HCT116 (cell line): ENCODE results near the gene ADARB2. TPM values are rescaled to one million over a fixed set of nuclear protein-coding genes. Genes with fewer than 3 reads are reported as not detected.
"Not testable (repeated sequence)": the region's sequence is repeated elsewhere in the genome, so short reads cannot be mapped to it uniquely, and the experiment has no call there.

Source experiments
- ATAC-seq: fragments of 200-7000 bp; cut with Tn5 transposase; 2 replicates; pipeline ENCODE4 v1.9.1; 2020; ENCODE audit warnings: mild to moderate bottlenecking, moderate library complexity
- BruUV-seq: library from RNA; stranded (reverse); fragments of 400-500 nt; replicated peaks from 2 replicates; lab custom pipeline; 2021; lab: Mats Ljungman, UMichigan
- CTCF ChIA-PET: fragments of 300-600 bp; sonication (Branson Sonifier 250); formaldehyde crosslinking; loops from one replicate; lab custom pipeline; 2021; ENCODE audit warnings: antibody characterized with exemption; lab: Charles Lee
- POLR2A ChIA-PET: fragments of 300-600, 350-600 bp; sonication (Branson Sonifier 250); formaldehyde crosslinking; loops from one replicate; lab custom pipeline; 2021; ENCODE audit warnings: antibody characterized with exemption; lab: Charles Lee
- RAD21 ChIA-PET, 2 experiments: fragments of 300-600 bp; sonication (Branson Sonifier 250); formaldehyde crosslinking; loops; one replicate each; lab custom pipeline; 2023; ENCODE audit warnings: low total read pairs in 2 of 2; ENCODE audit not compliant: uncharacterized antibody in 2 of 2, unreplicated experiment in 2 of 2, low non-redundant PET in 1 of 2; lab: Charles Lee
- DNase-seq: peaks from one replicate; pipeline ENCODE4 v3.0.0-alpha.2; 2010; ENCODE audit warnings: low read depth, low spot score
- H2AFZ ChIP-seq: fragments of 200-600 bp; shearing (Covaris generic), sonication (generic); 2 replicates; pipeline ENCODE4 v1.6.1; 2017; ENCODE audit warnings: low read depth, mixed run types, mixed read lengths, antibody characterized with exemption, low read length; ENCODE audit not compliant: poor library complexity, severe bottlenecking
- H3K27ac ChIP-seq: 2 replicates; pipeline ENCODE4 v1.5.1; 2012; ENCODE audit warnings: low read depth, low read length
- H3K27me3 ChIP-seq: fragments of 200-600 bp; sonication (generic); 2 replicates; pipeline ENCODE4 v1.6.1; 2016; ENCODE audit warnings: mixed run types, low read length, mixed read lengths; ENCODE audit not compliant: insufficient read depth
- H3K36me3 ChIP-seq, 2 experiments: fragments of 200-500 bp in 1 of 2; fragments of 200-600 bp in 1 of 2; sonication (Bioruptor generic) in 1 of 2; sonication (generic) in 1 of 2; 2 replicates each; pipeline versions ENCODE4 v1.5.1 to v1.6.1; 2014 to 2016; ENCODE audit warnings: low read length in 2 of 2, inconsistent platforms in 1 of 2, mixed read lengths in 1 of 2, mixed run types in 1 of 2; ENCODE audit not compliant: insufficient read depth in 2 of 2, control insufficient read depth in 1 of 2
- H3K4me1 ChIP-seq, 2 experiments: fragments of 200-600 bp in 1 of 2; sonication (generic) in 1 of 2; 2 replicates each; pipeline versions ENCODE4 v1.5.1 to v1.6.1; 2012 to 2017; ENCODE audit warnings: low read length in 2 of 2, inconsistent platforms in 1 of 2, mild to moderate bottlenecking in 1 of 2, mixed read lengths in 1 of 2, mixed run types in 1 of 2, moderate library complexity in 1 of 2; ENCODE audit not compliant: insufficient read depth in 2 of 2, control insufficient read depth in 1 of 2
- H3K4me2 ChIP-seq: fragments of 200-600 bp; sonication (generic); 2 replicates; pipeline ENCODE4 v1.6.1; 2017; ENCODE audit warnings: mixed run types, low read length, mixed read lengths
- H3K4me3 ChIP-seq, 2 experiments: fragments of 200-600 bp in 1 of 2; sonication (generic) in 1 of 2; replicated peaks in 1 of 2; 2 replicates each; pipeline ENCODE4 v1.5.1; 2011 to 2016; ENCODE audit warnings: low read length in 2 of 2, control low read depth in 1 of 2, low read depth in 1 of 2, mild to moderate bottlenecking in 1 of 2, mixed read lengths in 1 of 2, mixed run types in 1 of 2
- H3K79me2 ChIP-seq: fragments of 200-600 bp; sonication (generic); 2 replicates; pipeline ENCODE4 v1.6.1; 2017; ENCODE audit warnings: mild to moderate bottlenecking, mixed run types, low read length, moderate library complexity, mixed read lengths; ENCODE audit not compliant: insufficient read depth
- H3K9ac ChIP-seq: fragments of 200-600 bp; sonication (generic); 2 replicates; pipeline ENCODE4 v1.6.1; 2016; ENCODE audit warnings: low read length, mixed read lengths
- H3K9me2 ChIP-seq: fragments of 200-600 bp; sonication (generic), shearing (Covaris generic); 2 replicates; pipeline ENCODE4 v1.6.1; 2017; ENCODE audit warnings: mixed run types, mild to moderate bottlenecking, moderate library complexity; ENCODE audit not compliant: insufficient read depth
- H3K9me3 ChIP-seq, 2 experiments: fragments of 200-500 bp in 1 of 2; fragments of 200-600 bp in 1 of 2; sonication (Bioruptor generic) in 1 of 2; sonication (generic) in 1 of 2; 2 replicates each; pipeline ENCODE4 v1.6.1; 2014 to 2017; ENCODE audit warnings: low read length in 2 of 2, mixed read lengths in 2 of 2, inconsistent platforms in 1 of 2, low read depth in 1 of 2, mild to moderate bottlenecking in 1 of 2, mixed run types in 1 of 2, moderate library complexity in 1 of 2; ENCODE audit not compliant: control insufficient read depth in 1 of 2, insufficient read depth in 1 of 2
- H4K20me1 ChIP-seq: fragments of 200-600 bp; sonication (generic), shearing (Covaris generic); 2 replicates; pipeline ENCODE4 v1.6.1; 2017; ENCODE audit warnings: mixed run types, mild to moderate bottlenecking, moderate library complexity; ENCODE audit not compliant: insufficient read depth
- CBX3 ChIP-seq: IDR thresholded peaks from 2 replicates; pipeline ENCODE4 v1.6.1; 2012; ENCODE audit warnings: low read depth
- ELF1 ChIP-seq: IDR thresholded peaks from 2 replicates; pipeline ENCODE4 v1.6.1; 2012; ENCODE audit warnings: low read depth, borderline replicate concordance
- EZH2 ChIP-seq: fragments of 200-600 bp; sonication (generic); IDR thresholded peaks from 2 replicates; pipeline ENCODE4 v1.6.1; 2017; ENCODE audit warnings: antibody characterized with exemption, mixed run types
- EZH2phosphoT487 ChIP-seq: fragments of 200-600 bp; IDR thresholded peaks from 2 replicates; pipeline ENCODE4 v1.6.1; 2018; ENCODE audit warnings: antibody characterized with exemption, borderline replicate concordance
- RAD21 ChIP-seq: IDR thresholded peaks from 2 replicates; pipeline ENCODE4 v1.6.1; 2012; ENCODE audit warnings: low read depth, mild to moderate bottlenecking
- SIN3A ChIP-seq: IDR thresholded peaks from 2 replicates; pipeline ENCODE4 v1.6.1; 2012; ENCODE audit warnings: low read depth
- SRF ChIP-seq: IDR thresholded peaks from 2 replicates; pipeline ENCODE4 v1.6.1; 2012; ENCODE audit warnings: low read depth
- intact Hi-C: fragments of 100-400 bp; cut with micrococcal nuclease; formaldehyde crosslinking; loops from 2 replicates; pipeline ENCODE4 v1.10.0; 2022
- total RNA-seq: library from RNA; stranded (reverse); gene quantifications from one replicate; pipeline ENCODE4 v1.2.1, GENCODE V29; 2021; ENCODE audit not compliant: unreplicated experiment
- TF ChIP-seq, protein P1 (sequence below): IDR thresholded peaks from 2 replicates; pipeline ENCODE4 v1.6.1; 2012
- TF ChIP-seq, protein P2 (sequence below), 3 experiments: fragments of 200-600 bp in 1 of 3; sonication (generic) in 1 of 3; IDR thresholded peaks in 2 of 3; conservative IDR thresholded peaks in 1 of 3; 2 replicates each; pipeline ENCODE4 v1.5.1; 2012 to 2017; ENCODE audit warnings: low read depth in 2 of 3, low read length in 2 of 3, antibody characterized with exemption in 1 of 3, borderline replicate concordance in 1 of 3, control low read depth in 1 of 3, mild to moderate bottlenecking in 1 of 3, mixed read lengths in 1 of 3, mixed run types in 1 of 3, moderate library complexity in 1 of 3; ENCODE audit not compliant: insufficient read depth in 1 of 3
- TF ChIP-seq, protein P3 (sequence below): IDR thresholded peaks from 2 replicates; pipeline ENCODE4 v1.6.1; 2012

ADARB2 gene
- total RNA-seq, 1 experiment from 2014 or later: not detected

DNA sequence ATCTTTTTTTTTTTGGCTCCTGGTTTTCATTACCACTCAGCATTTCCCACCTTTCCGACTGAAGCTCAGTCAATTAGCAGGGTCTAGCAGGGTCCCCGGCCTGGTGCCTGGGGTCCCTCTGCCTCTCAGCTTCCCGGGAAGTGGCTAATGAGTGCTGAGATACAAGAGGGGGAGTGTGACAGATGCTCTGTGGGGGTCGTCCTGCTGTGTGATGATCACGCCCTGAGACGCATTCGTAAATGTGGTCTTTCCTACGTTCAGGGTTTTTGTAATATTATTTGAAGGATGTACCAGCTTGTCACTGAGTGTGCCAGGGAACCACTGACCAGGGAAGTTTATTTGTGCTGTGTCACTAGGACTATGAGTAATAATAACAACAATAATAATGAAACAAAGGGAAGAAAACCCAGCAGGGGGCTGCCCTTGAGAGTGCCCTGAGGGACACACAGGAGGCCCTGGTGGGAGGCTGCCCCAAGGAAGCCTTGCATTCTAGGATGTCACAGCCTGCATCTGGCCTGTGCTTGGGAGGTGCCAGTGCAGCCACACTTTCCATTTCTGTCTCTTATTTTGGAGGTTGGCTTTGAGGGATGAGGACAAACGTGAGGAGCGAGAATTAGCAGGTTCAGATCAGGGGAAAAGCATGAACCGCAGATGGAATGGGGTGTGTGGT lies 337.8 kb downstream of the ADARB2 start:
- Histone ChIP-seq H3K36me3 (no peaks in the 10 kb centered on the region), H3K4me1 (peaks cover 3 to 13% of the 10 kb centered on the region in 2 experiments; a peak in 1 of 4 replicates), H3K4me2 (no peak overlapping the region), H3K27ac (no peak overlapping the region), H3K9ac (no peak overlapping the region), H3K4me3 (no peak overlapping the region), H2AFZ (no peak overlapping the region), H3K27me3 (peaks cover 2% of the 10 kb centered on the region; the same call in 1 of the 2 replicates), H3K79me2 (no peaks in the 10 kb centered on the region), H3K9me3 (no peaks in the 10 kb centered on the region), H4K20me1 (no peaks in the 10 kb centered on the region), H3K9me2 (no peaks in the 10 kb centered on the region)
- TF ChIP-seq CBX3: no peak
- no peak for TF ChIP-seq EZH2phosphoT487
- no peak for TF ChIP-seq SIN3A
- no peak for TF ChIP-seq EZH2
- DNase-seq: no peak
- intact Hi-C loops: no loop called here
- BruUV-seq: no TSS peak
- ATAC-seq: 0 out of 2 replicates have a peak, but pooled peaks have one; percentile 39
- CTCF ChIA-PET: no interaction called here
- POLR2A ChIA-PET: no interaction called here
- RAD21 ChIA-PET: no interaction called here

DNA sequence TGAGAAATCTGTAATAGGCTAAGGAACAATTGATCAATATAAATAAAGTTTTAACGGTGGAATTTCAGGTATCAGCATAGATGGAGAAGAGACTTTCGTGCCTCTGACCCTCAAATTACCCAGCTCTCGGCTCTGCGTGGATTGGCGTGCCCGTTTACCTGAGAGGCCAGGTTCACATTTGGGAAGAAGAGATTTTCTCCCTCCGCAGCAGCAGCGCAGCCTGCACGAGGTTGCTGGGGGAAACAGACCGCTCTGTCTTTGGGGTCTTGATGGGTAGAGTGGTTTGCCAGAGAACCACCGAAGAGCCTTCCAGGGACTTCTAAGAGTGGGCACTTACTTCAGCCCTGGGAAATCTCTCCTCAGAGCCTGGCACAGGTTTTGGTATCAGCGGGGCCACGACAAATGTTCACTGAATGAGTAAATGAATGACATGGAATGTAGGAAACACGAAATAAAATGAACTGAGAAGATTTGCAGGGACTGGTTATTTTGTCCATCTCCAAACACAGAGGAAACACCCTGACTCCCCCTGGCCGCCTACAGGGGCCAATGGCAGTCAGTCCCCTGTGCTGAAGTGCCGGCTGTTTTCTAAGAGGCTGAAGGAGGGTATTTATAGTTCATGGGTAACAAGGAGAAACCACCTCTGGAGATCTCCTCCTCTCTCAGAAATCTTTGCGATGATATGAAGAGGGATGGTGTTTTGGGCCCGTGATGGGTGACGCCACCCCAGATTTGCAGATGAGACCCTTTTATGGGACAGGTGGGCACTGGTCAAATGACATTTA lies 338.5 kb downstream of the ADARB2 start:
- Histone ChIP-seq H3K4me2 (no peak overlapping the region), H3K36me3 (no peaks in the 10 kb centered on the region), H4K20me1 (no peaks in the 10 kb centered on the region), H3K79me2 (no peaks in the 10 kb centered on the region), H2AFZ (no peak overlapping the region), H3K27ac (no peak overlapping the region), H3K27me3 (no peaks in the 10 kb centered on the region), H3K9ac (no peak overlapping the region), H3K9me2 (no peaks in the 10 kb centered on the region), H3K9me3 (no peaks in the 10 kb centered on the region), H3K4me3 (no peak overlapping the region), H3K4me1 (peaks cover 3 to 13% of the 10 kb centered on the region in 2 experiments; a peak in 1 of 4 replicates)
- ATAC-seq: no peak
- ChIA-PET CTCF (no interaction called here), POLR2A (no interaction called here), RAD21 (no interaction called here)
- intact Hi-C loops: no loop called here
- no TSS peak for BruUV-seq
- no peak for TF ChIP-seq SRF
- TF ChIP-seq, protein P1, sequence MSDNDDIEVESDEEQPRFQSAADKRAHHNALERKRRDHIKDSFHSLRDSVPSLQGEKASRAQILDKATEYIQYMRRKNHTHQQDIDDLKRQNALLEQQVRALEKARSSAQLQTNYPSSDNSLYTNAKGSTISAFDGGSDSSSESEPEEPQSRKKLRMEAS: no peak
- no peak for TF ChIP-seq ELF1
- TF ChIP-seq RAD21: no peak
- TF ChIP-seq SIN3A: no peak
- TF ChIP-seq, protein P2, sequence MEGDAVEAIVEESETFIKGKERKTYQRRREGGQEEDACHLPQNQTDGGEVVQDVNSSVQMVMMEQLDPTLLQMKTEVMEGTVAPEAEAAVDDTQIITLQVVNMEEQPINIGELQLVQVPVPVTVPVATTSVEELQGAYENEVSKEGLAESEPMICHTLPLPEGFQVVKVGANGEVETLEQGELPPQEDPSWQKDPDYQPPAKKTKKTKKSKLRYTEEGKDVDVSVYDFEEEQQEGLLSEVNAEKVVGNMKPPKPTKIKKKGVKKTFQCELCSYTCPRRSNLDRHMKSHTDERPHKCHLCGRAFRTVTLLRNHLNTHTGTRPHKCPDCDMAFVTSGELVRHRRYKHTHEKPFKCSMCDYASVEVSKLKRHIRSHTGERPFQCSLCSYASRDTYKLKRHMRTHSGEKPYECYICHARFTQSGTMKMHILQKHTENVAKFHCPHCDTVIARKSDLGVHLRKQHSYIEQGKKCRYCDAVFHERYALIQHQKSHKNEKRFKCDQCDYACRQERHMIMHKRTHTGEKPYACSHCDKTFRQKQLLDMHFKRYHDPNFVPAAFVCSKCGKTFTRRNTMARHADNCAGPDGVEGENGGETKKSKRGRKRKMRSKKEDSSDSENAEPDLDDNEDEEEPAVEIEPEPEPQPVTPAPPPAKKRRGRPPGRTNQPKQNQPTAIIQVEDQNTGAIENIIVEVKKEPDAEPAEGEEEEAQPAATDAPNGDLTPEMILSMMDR (IDR thresholded peaks at IDR 0.05 in 2 of 3, conservative IDR thresholded peaks at IDR 0.05 in 1 of 3; ENCODE audit: borderline replicate concordance in 1 of 3, insufficient read depth in 1 of 3, low read depth in 2 of 3, low read length in 2 of 3): no peak
- TF ChIP-seq, protein P3, sequence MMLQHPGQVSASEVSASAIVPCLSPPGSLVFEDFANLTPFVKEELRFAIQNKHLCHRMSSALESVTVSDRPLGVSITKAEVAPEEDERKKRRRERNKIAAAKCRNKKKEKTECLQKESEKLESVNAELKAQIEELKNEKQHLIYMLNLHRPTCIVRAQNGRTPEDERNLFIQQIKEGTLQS: no peak
- DNase-seq: no peak

DNA sequence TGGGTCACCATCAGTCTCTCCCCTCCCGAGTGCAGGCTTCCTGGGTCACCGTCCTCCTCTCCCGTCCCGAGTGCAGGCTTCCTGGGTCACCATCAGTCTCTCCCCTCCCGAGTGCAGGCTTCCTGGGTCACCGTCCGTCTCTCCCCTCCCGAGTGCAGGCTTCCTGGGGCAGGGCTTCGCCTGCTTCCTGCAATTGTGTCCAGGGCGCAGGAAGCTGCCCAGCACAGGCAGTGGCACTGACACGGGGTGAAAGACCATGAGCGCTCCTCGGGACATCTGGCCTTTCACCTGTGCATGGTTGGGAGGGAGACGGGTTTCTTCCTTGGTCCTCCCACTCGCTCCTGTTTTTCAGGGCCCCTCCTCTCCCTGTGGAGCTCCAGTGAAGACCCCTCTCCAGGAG lies 339.2 kb downstream of the ADARB2 start:
- H2AFZ ChIP-seq, H3K9me3 ChIP-seq, H3K36me3 ChIP-seq, intact Hi-C loops, H3K27ac ChIP-seq, H3K27me3 ChIP-seq, H3K4me3 ChIP-seq, CTCF ChIA-PET, RAD21 ChIA-PET, POLR2A ChIA-PET, H3K9me2 ChIP-seq, H4K20me1 ChIP-seq, BruUV-seq, H3K9ac ChIP-seq, H3K79me2 ChIP-seq, ATAC-seq, DNase-seq, H3K4me2 ChIP-seq: not testable (repeated sequence)
- H3K4me1 ChIP-seq: peaks cover 3 to 13% of the 10 kb centered on the region in 2 experiments; a peak in 1 of 4 replicates
